Liver (tissue), 9 donors: ENCODE data around the gene HS3ST4. TPM values are rescaled to one million over a fixed set of nuclear protein-coding genes. Genes with fewer than 3 reads are reported as not detected.

Experiments used
- DNase-seq: peaks from one replicate; pipeline ENCODE4 v3.0.0-alpha.2; 2017; ENCODE audit warnings: low spot score
- H3K27ac ChIP-seq, 2 donors: one replicate each; pipeline ENCODE4 v1.7.0; 2013; ENCODE audit warnings: inconsistent platforms in 2 of 2, low read length in 2 of 2, control low read depth in 1 of 2, low read depth in 1 of 2, mild to moderate bottlenecking in 1 of 2
- H3K27me3 ChIP-seq, 4 donors: one replicate each; pipeline versions ENCODE4 v1.6.1 to v1.7.0; 2013; ENCODE audit warnings: low read length in 3 of 4, inconsistent platforms in 1 of 4, mild to moderate bottlenecking in 1 of 4, moderate library complexity in 1 of 4; ENCODE audit not compliant: control insufficient read depth in 4 of 4, insufficient read depth in 4 of 4
- H3K36me3 ChIP-seq, 4 donors: one replicate each; pipeline versions ENCODE4 v1.6.1 to v1.7.0; 2013; ENCODE audit warnings: low read length in 3 of 4, mild to moderate bottlenecking in 3 of 4, low read depth in 1 of 4, moderate library complexity in 1 of 4; ENCODE audit not compliant: control insufficient read depth in 4 of 4, insufficient read depth in 3 of 4
- H3K4me1 ChIP-seq, 4 donors: one replicate each; pipeline versions ENCODE4 v1.6.1 to v1.7.0; 2013; ENCODE audit warnings: low read length in 3 of 4, mild to moderate bottlenecking in 3 of 4, moderate library complexity in 1 of 4; ENCODE audit not compliant: control insufficient read depth in 4 of 4, insufficient read depth in 4 of 4
- H3K4me3 ChIP-seq, 3 donors: one replicate each; pipeline versions ENCODE4 v1.6.1 to v1.7.0; 2013; ENCODE audit warnings: low read length in 3 of 3, control low read depth in 1 of 3, low read depth in 1 of 3, mild to moderate bottlenecking in 1 of 3
- H3K9ac ChIP-seq, 2 donors: one replicate each; pipeline ENCODE4 v1.7.0; 2013; ENCODE audit warnings: low read length in 2 of 2, mild to moderate bottlenecking in 2 of 2, moderate library complexity in 2 of 2, control low read depth in 1 of 2, low read depth in 1 of 2
- H3K9me3 ChIP-seq, 4 donors: one replicate each; pipeline versions ENCODE4 v1.6.1 to v1.7.0; 2013; ENCODE audit warnings: low read length in 3 of 4; ENCODE audit not compliant: control insufficient read depth in 4 of 4
- CTCF ChIP-seq: fragments of 150-350 bp; IDR thresholded peaks from 2 replicates; pipeline ENCODE4 v1.5.1; 2017; ENCODE audit warnings: improper control_type of control experiment, low read depth, low read length; ENCODE audit not compliant: missing input control
- EGR1 ChIP-seq, 2 donors: IDR thresholded peaks; 2 replicates each; pipeline ENCODE4 v1.6.1; 2016 to 2018; ENCODE audit warnings: antibody characterized with exemption in 2 of 2, low read depth in 2 of 2
- FOXA1 ChIP-seq: IDR thresholded peaks from 2 replicates; pipeline ENCODE4 v1.6.1; 2016; ENCODE audit warnings: antibody characterized with exemption
- FOXA2 ChIP-seq: IDR thresholded peaks from 2 replicates; pipeline ENCODE4 v1.6.1; 2016; ENCODE audit warnings: antibody characterized with exemption
- GABPA ChIP-seq, 2 donors: IDR thresholded peaks in 1 of 2; conservative IDR thresholded peaks in 1 of 2; 2 replicates each; pipeline ENCODE4 v1.6.1; 2016; ENCODE audit warnings: antibody characterized with exemption in 2 of 2, mild to moderate bottlenecking in 1 of 2, moderate library complexity in 1 of 2
- HNF4A ChIP-seq, 2 donors: conservative IDR thresholded peaks; 2 replicates each; pipeline ENCODE4 v1.6.1; 2016; ENCODE audit warnings: antibody characterized with exemption in 2 of 2, mild to moderate bottlenecking in 2 of 2
- JUND ChIP-seq, 2 donors: IDR thresholded peaks; 2 replicates each; pipeline ENCODE4 v1.6.1; 2016; ENCODE audit warnings: antibody characterized with exemption in 2 of 2
- MAX ChIP-seq: IDR thresholded peaks from 2 replicates; pipeline ENCODE4 v1.6.1; 2016; ENCODE audit warnings: antibody characterized with exemption
- RAD21 ChIP-seq, 2 donors: IDR thresholded peaks; 2 replicates each; pipeline ENCODE4 v1.6.1; 2016; ENCODE audit warnings: antibody characterized with exemption in 2 of 2, mild to moderate bottlenecking in 2 of 2
- REST ChIP-seq: IDR thresholded peaks from 2 replicates; pipeline ENCODE4 v1.6.1; 2016; ENCODE audit warnings: antibody characterized with exemption, mild to moderate bottlenecking
- RXRA ChIP-seq, 2 donors: IDR thresholded peaks; 2 replicates each; pipeline ENCODE4 v1.6.1; 2017 to 2018; ENCODE audit warnings: antibody characterized with exemption in 2 of 2, mild to moderate bottlenecking in 1 of 2
- SP1 ChIP-seq: IDR thresholded peaks from 2 replicates; pipeline ENCODE4 v1.6.1; 2018; ENCODE audit warnings: antibody characterized with exemption, mild to moderate bottlenecking
- TAF1 ChIP-seq: conservative IDR thresholded peaks from 2 replicates; pipeline ENCODE4 v1.6.1; 2016; ENCODE audit warnings: antibody characterized with exemption, mild to moderate bottlenecking
- YY1 ChIP-seq: IDR thresholded peaks from 2 replicates; pipeline ENCODE4 v1.6.1; 2016; ENCODE audit warnings: antibody characterized with exemption, mild to moderate bottlenecking
- ZBTB33 ChIP-seq: IDR thresholded peaks from 2 replicates; pipeline ENCODE4 v1.6.1; 2016; ENCODE audit warnings: antibody characterized with exemption
- WGBS: extraction: QIAGEN DNeasy Blood & Tissue Kit; methylation state at CpG from one replicate; pipeline ENCODE4 v1.1.7; 2013; 5-methylcytosine and 5-hydroxymethylcytosine counted together
- polyA plus RNA-seq, 2 donors: library from polyadenylated mRNA; stranded (reverse) in 1 of 2; unstranded in 1 of 2; fragments of 200-250 nt in 1 of 2; fragments of >200 nt in 1 of 2; fragmentation: Nextera tagmentation in 1 of 2; extraction: Ambion mirVana in 1 of 2; gene quantifications; one replicate each; pipeline versions ENCODE4 v1.2.1 to v1.2.3, GENCODE V29; 2013 to 2015
- total RNA-seq, 2 donors: library from RNA; depleted of rRNA; stranded (reverse); fragments of >200 nt; gene quantifications; one replicate each; pipeline ENCODE4 v1.2.3, GENCODE V29; 2014
- donor health status: healthy.
- donor health status: healthy.
- donor health status: healthy.
- donor health status: healthy.
- donor health status: healthy.

HS3ST4 gene
- total and polyA plus RNA-seq, 4 donors: not detected

GRCh38 chr16:25905810-25906209, 214.1 kb downstream of the HS3ST4 start:
- Histone ChIP-seq H3K36me3 (no peaks in the 10 kb centered on the region), H3K27ac (no peak overlapping the region), H3K4me3 (no peak overlapping the region), H3K27me3 (peaks cover 0 to under 1% (median 0%) of the 10 kb centered on the region in 4 donors), H3K4me1 (no peaks in the 10 kb centered on the region), H3K9ac (no peak overlapping the region), H3K9me3 (peaks cover 0 to 2% (median 0%) of the 10 kb centered on the region in 4 donors)
- DNase-seq: no peak
- 75% methylated on average over 6 of the region's 6 CpGs for WGBS
- no peak for TF ChIP-seq EGR1 (IDR thresholded peaks at IDR 0.05; ENCODE audit: low read depth in 2 of 2)
- TF ChIP-seq REST: no peak
- no peak for TF ChIP-seq RAD21 (IDR thresholded peaks at IDR 0.05)
- no peak for TF ChIP-seq CTCF
- TF ChIP-seq GABPA (IDR thresholded peaks at IDR 0.05 in 1 of 2, conservative IDR thresholded peaks at IDR 0.05 in 1 of 2): no peak
- no peak for TF ChIP-seq SP1
- TF ChIP-seq ZBTB33: no peak

- H3K36me3 ChIP-seq: no peaks in the 10 kb centered on the region
- H3K27ac ChIP-seq: no peak overlapping the region
- no peak overlapping the region for H3K4me3 ChIP-seq
- no peak for DNase-seq
- 36% methylated on average over 2 of the region's 2 CpGs for WGBS
- TF ChIP-seq TAF1 (no peak), FOXA2 (no peak), JUND (IDR thresholded peaks at IDR 0.05) (no peak), MAX (no peak), SP1 (no peak), YY1 (no peak), RXRA (IDR thresholded peaks at IDR 0.05) (no peak), FOXA1 (no peak), HNF4A (conservative IDR thresholded peaks at IDR 0.05) (no peak)
- no peaks in the 10 kb centered on the region for H3K27me3 ChIP-seq
- no peaks in the 10 kb centered on the region for H3K4me1 ChIP-seq
- no peaks in the 10 kb centered on the region for H3K9me3 ChIP-seq
- H3K9ac ChIP-seq: no peak overlapping the region
Measured at GRCh38 chr16:25910971-25911370, 219.2 kb downstream of the HS3ST4 start.
